HG03025 (cell line): ENCODE results near the gene LRMDA.

ENCODE experiments used
- ATAC-seq: cut with Tn5 transposase; IDR thresholded peaks from one replicate; pipeline ENCODE4 v1.9.1; 2021; ENCODE audit warnings: mild to moderate bottlenecking, moderate library complexity; ENCODE audit not compliant: unreplicated experiment, low FRiP score

The LRMDA gene

DNA sequence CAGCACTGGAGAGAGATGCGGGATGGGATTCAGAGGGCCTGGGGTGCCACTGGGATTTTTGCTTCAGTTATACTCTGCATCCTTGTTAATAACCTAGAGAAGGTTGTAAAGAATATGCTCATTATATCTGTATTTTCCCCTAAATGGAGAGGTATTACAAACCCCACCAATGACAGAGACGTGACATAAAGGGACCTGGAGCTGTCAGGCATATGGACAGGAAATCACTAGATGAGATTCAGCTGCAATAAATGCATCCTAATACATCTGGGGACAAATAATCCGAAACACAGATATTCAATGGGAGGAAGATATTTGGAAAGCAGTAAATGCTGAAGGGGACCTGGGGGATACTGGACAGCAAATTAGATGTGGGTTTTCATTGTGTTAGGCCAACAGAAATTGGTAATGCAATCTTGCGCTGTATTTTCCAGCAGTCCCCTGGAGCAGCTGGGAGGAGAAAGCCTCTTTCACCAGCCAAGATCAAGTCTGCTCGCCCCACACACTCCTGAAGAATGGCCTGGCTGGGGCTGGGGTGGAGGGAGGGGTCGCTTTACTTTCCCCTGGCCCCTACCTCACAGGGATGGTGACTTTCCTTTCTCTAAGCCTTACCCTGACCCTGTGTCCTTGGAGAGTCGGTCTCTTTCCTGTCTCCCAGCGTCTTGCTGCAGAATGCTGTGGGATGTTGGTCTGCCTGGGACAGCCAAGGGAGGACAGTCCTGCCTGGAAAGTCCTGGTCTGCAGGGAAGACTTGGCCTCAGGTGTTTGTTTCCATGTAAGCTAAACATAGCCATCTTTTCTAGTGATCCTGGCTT lies 653.8 kb downstream of the LRMDA start:
- no peak for ATAC-seq

DNA sequence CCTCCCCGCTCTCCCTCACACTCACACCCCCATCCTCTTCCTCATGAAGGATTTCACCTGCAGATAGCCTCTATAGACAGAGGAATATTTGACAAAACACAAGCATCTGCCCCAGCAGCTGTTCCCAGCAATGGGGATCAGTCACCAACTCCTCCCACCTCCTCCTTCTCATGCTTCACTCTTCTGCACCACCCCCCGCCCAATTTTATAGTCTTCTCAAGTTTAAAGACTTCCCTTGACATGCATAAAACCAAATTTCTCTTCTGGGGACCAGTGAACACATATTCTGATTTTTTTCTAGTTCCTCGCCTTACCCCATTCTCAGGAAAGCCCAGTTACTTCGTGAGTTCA lies 654.4 kb downstream of the LRMDA start:
- no peak for ATAC-seq

DNA sequence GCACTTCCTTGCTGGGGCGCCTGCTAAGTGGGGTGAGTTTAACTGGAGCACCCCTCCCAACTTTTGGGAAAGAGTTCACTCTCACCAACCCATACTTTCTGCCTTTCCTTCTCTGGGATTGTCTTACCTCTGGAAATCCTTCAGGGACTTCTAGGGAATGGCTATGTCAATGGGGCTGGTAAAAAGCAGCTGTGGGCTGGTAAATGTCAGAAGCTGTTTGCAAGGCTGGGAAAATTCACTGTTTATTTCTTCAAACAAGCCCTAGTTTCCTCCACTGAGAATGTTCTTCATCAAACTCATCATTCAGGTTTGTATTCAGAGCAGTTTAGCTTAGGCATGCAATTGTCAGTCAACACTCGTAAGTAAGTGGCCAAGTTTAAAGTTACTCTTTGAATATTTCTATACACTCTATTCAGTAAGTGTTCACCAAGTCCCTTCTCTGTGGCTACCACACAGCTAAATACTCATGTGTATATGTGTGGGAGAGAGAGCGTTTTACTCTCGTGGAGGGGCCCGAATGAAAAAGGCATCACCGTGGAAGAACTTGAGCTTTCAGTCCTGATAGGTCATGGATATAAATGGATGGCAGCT lies 654.8 kb downstream of the LRMDA start:
- ATAC-seq = no peak

DNA sequence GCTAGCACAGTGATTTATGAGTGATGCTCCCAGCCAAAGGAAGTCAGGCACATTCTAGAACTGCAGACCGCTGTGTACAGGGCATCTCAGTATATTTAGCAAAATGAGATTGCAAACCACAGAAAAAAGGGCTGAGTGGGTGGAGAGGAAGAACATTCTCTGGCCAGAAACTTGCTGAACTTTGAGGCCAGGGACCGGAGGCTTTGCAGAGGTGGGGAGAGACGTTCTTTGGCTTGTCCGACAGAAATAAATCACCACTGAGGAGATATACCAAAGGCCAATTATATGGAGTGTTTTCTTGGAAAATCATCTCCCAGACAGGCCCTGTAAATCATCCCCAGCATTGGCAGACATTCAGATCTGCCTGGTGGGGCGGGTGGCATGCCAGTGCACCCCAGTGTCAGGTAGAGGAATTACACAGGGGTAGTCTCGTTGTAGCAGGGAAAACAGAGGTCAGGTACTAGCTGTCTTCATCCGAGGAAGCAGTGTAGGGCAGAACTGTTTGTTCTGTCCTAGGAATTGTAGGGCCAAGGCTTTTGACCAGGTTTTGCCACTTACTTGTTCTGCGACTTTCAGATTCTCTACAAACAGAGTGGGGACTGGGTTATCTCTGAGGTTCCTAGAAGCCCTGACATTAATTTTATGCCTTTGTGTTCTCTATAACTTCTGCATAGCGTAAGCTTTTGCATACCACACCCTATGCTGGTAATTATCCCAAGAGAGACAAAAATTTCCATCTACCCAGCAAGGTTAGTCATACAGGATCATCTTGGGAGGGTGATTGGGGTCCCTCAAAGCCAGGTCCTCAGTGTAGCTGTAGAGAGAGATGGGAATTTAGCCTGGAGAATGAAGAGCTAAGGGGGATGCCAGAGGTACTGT lies 655.6 kb downstream of the LRMDA start:
- ATAC-seq = peak; percentile 53

DNA sequence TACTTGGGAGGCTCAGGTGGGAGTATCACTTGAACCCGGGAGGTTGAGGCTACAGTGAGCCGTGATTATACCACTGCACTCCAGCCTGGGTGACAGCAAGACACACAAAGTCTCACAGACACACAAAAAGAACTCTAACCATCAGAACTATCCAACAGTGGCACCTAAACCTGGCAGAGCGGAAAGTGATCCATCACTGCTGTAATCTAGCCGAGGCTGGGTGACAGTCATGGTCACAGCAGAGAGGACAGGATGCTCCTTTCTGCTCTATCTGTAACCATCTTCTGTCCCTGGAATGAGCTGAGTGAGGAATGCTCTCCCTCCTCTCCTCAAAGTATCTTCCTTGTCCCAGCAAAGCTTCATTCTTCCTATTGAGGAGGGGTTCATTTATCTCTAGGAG lies 656.6 kb downstream of the LRMDA start:
- no peak for ATAC-seq

DNA sequence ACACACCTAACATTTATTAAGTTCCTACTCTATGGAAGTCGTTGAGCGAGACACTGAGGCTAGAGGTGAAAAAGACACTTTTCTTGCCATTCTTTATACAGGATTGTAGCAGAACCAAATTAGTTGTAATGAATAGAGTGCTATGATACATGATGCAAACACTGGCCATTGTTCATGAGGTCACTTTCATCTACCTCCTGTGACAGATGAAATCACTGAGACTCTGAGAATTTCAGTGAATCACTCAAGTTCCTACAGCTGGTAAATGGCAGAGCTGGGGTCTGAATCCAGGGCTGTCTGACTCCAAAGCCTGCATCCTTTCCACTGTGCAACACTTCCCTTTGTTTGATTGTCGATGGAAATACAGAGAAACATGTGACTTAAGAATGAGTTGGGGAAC lies 657.6 kb downstream of the LRMDA start:
- ATAC-seq = no peak

DNA sequence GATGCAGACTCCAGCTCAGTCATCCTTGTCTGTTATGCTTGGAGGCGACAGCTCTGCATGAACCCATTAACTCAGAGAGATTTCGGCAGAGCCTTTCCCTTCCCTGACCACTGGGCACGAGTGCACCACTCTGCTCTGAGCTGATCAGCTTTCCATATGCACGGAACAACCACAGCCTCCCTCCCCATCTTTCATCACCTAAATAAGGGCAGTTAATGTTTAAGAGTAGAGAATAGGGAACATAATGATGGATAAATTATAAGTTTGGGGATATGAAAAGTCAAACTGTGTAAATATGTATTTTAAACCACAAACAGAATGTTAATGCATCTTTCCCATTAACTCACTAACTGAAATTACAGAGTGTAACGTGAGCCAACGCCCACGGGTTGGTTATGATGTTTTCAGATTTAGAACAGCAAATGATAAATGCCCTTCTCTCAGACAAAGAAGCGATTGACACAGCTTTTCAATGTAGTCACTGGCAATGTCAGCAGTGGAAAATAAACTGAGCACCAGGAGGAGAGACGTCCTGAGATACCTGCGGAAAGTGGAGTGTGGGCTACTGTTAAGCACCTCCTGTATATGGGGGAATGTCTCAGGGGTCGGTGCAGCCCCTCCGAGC lies 658.2 kb downstream of the LRMDA start:
- ATAC-seq = no peak

DNA sequence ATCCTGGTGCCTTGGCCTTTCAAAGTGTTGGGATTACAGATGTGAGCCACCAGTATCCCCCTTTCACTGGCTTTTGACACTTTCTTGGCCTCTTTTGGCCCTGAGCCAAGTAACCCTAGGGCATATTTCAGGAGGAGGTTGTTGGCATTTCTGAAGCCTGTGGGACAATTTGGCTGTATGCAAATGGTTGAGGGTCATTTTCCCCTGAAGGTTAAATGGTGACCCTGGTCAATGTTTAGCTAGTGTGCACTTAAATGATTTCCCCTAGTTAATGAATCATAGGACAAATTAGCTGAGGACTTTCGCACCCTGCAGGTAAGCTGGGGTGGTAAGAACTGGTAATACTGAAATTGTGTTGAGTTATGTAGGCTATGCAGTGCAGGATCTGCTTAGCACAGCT lies 660.5 kb downstream of the LRMDA start:
- ATAC-seq = no peak

DNA sequence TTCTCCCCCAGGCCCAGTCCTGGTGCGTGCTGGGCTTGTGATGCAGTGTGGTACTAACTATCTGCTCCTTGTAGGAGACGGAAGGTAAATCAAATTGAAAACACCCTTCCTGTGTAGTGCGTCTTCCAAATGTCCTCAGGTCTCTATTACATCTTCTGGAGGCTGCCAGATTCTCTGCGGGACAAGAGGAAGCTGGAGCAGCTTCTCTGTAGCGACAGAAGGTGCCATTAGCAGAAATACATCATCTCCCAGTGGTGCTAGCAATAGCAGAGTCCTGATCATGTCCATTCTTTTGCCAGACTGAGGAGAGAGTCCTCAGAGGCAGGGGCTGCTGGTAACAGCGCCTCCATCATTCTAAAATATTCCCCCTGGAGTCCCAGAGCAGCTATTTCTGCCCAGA lies 675.2 kb downstream of the LRMDA start:
- ATAC-seq = no peak

DNA sequence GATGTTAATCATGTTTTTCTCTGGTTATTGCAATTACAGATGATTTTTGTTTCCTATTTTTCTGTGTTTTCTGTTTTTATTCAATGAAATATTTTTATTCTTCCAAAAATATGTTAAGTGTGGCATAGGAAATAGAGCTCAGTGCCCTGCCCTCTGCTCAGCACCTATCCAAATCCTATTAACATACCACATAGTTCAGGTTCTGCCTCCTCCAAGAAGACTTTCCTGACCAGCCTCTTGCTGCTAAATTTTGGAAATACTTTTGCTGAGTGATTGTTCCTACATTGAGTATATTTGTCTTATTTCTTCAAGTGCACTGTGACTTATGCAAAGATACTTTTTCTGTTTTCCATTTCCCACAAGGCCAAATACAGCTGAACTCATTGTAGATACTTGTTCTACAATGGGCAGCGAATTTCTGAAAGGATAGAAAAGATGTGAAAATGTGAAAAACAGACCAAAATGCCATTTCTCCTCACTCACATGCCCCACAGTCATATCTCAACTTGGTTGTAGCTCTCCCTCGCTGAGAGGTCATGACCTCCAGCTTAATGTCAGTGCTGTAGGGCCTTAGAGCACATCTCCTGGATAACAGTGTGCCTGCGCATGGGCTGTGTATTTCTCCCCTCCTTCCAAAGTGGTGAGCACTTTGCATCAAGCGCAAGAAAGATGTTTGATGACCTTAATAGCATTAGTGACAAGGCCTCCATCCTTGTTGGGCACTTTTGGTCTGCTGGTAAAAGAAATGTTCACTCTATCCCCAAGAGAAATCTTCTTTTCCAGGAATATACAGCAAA lies 677.3 kb downstream of the LRMDA start:
- ATAC-seq = no peak

DNA sequence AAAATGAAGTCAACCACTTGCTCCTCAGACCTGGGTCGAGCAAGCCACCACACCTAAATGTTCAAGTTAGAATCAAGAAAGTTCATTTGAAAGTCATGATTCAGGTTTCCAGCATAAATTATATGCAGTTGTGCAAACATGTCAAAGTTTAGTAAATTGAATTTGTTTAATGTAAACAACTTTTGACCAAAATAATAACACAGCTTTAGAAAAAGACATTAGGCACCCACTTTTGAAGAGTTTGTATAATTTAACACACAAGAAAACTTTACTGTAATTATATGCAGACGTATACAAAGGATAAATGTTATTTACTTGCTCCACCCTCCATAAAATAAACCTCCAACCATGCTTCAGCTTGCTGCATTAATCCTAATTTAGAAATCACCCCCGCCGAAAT lies 680.0 kb downstream of the LRMDA start:
- ATAC-seq = no peak

DNA sequence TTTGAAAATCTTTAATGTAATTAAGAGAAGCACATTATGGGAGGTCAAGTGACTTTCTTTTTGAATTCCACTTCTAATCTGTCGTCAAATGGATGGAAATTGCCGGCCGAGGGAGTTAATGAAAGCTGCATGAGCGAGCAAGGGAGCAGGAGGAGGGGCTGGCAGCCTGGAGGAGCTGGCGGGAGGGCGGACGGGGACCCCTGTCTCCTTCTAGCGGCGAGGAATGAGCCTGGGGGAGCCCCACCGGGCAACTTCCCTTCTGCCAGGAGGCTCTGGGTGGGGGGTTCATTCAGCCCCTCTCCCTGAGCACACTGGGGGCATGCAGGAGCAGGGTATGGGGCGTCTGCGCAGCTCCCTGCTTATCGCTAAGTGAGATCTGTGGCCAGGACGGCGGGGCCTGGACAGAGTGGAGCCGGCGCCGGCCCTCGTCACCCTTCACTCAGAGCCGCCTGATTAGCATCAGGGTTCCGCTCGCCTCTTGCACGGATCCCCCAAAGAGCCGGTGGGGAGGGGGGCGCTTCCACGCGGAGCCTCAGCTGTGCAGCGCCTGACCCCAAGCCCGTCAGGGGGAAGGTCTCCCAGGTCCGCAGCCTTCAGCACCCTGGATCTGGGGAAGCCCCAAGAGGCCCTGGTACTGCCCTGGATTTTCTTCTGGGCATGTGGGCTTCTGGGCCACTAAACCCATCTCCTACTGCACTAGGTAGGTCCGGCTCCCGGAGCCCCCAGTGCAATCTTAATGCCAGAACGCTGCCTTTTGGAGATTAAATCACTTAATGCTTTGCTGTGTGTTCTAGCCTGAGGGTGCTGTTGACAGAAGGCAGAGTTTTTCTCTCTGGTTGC lies 680.8 kb downstream of the LRMDA start:
- no peak for ATAC-seq

DNA sequence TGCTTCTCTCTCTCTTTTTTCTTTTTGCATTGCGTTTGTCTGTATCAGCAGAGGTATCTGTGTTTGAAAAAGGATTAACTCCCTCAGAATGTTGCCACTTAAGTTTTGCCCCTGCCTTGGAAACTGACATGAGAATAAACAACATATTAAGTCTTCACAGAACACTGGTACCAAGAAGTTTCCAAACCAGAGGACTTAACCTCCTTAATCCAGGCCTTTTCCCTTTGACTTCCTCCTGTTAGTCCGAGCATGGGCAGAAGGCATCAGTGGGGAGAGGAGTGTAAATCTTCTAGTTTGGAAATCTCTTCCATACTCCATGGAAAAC lies 681.4 kb downstream of the LRMDA start:
- ATAC-seq = no peak

DNA sequence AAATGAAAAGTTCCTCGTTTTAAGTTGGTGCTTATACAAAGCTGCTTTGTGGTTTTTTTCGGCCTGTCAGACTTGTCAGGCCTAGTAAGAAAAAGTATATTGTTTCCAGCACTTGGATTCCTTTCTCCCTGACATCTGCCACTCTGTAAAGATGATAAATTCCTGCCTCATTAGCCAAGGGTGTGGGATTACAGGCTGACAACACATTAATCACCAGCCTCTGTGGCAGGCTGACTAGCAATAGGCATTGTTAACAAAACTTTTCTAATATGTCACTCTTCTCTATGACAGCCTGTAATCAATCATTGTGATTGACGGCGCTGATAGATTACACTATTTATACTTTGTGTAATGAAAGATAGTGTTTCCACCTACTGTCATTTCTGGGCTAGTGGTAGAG lies 682.5 kb downstream of the LRMDA start:
- ATAC-seq = no peak

DNA sequence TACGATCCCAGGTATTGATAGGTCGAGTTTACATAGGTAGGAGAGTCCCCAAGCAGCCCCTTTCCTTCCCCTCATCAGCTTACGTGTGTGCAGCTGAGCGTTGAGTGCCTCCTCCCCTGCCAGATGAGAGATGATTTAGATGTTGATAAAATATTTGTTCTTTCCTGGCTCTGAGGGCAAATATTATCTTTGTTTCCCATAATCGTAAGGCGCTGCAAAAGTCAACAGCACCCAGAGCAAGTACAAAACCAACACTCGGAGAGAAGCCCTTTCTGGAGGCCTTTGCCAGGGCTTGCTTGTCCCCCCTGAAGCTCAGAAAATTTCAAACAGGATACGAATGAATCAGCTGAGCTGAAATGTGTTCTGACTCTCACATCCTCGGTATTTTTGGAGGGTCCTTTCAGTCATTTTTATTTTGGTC lies 683.2 kb downstream of the LRMDA start:
- no peak for ATAC-seq

DNA sequence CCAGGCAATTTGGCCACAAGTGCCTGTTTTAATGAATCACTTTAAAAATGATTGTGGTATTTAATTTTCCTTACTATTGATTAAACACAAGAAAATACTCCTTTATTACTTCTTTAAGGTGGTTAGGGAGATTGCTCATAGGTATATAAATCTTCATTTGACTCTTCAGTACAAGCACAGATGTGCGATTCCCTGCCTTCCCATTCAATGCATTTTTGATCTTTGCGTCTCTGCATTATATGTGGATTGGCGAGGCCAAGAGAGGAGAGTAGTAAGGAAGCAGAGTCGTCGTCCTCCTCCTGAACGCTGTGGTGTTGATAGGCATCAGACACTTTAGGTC lies 683.7 kb downstream of the LRMDA start:
- no peak for ATAC-seq

DNA sequence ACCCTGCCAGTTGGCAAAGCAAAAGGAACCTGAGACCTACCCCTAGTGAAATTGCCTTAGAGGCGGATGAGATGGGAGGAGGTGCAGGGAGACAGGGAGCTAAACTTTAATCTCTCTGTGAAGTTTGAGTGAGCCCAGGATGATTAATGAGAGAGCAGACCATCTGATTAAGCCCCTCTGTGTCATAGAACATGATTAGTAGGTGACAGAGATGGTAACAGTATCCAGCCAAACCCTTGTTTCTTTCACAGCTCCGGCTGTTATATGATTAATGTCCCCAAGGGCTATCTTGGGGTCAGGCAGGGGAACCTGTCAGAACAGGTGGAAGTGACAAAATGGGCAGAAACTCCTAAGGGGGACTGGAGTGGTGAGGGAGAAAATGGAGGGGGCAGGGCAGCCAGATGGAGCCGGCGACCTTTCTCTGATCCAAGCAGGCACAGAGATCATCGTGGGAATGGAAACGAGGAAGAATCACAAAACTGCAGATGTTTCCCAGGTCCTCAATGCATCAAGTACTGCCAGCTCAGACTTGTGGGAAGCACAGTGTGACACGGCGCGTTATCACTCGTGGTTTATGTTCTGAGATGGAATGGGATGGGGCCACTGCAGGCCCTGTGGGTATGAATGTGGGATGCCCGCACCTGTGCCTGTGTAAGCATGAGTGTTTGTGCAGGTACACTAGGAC lies 684.2 kb downstream of the LRMDA start:
- no peak for ATAC-seq

DNA sequence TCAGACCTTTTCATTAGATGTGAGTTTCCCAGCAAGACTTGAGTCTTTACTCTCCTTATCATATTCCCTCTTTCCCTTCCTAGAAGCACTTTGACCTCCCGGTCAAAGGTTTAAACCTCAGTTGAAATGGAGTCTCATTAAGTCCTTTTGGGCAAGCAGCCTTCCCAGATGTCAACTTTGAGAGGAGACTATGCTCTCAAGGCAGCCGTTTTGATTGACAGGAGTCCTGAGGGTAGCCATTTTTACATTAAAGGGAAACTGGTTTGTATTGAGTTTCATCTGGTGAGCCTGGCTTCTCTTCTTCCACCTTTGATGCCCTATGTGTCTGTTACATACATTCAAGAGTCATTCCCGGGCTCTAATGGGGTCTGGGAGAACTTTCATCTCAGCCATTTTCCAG lies 685.1 kb downstream of the LRMDA start:
- no peak for ATAC-seq

DNA sequence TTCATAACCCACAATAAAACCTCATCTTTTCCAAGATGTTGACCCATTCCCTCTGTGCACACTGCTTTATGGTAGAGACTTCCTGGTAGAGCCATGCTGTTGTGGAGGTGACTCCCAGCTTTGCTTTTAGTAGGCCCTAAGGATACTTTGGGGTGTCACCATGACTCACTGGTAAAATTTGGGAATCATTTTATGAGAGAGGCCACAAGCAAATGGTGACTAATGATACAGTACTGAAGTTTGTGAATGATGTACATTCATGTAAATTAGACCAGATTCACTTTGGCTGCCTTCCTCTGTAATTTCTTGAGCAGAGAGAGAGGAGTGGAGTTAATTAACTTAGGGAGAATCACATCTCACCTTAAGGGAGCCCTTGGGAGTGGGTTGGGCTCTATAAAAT lies 686.5 kb downstream of the LRMDA start:
- no peak for ATAC-seq
